H9 (cell line): ENCODE data around the gene LRRC34. TPM values are rescaled to one million over a fixed set of nuclear protein-coding genes. Genes with fewer than 3 reads are reported as not detected.

ENCODE experiments used
- DNase-seq: peaks from one replicate; pipeline ENCODE4 v3.0.0-alpha.2; 2017
- H2AFZ ChIP-seq: one replicate; pipeline ENCODE4 v1.6.1; 2013; ENCODE audit warnings: mild to moderate bottlenecking, low read length, control low read depth, moderate library complexity
- H2AK5ac ChIP-seq: 2 replicates; pipeline ENCODE4 v1.6.1; 2013; ENCODE audit warnings: low read length, control low read depth, mixed read lengths; ENCODE audit not compliant: insufficient read length
- H2BK120ac ChIP-seq: one replicate; pipeline ENCODE4 v1.6.1; 2013; ENCODE audit warnings: low read depth, mild to moderate bottlenecking, low read length, control low read depth, inconsistent platforms; ENCODE audit not compliant: poor library complexity, severe bottlenecking
- H2BK12ac ChIP-seq: 2 replicates; pipeline ENCODE4 v1.6.1; 2013; ENCODE audit warnings: low read length, control low read depth, mixed read lengths, low read depth; ENCODE audit not compliant: insufficient read length
- H2BK15ac ChIP-seq: 2 replicates; pipeline ENCODE4 v1.6.1; 2013; ENCODE audit warnings: low read depth, low read length, control low read depth
- H2BK20ac ChIP-seq: one replicate; pipeline ENCODE4 v1.6.1; 2013; ENCODE audit warnings: low read depth, mild to moderate bottlenecking, low read length, control low read depth, inconsistent platforms; ENCODE audit not compliant: poor library complexity, severe bottlenecking
- H2BK5ac ChIP-seq: 2 replicates; pipeline ENCODE4 v1.6.1; 2013; ENCODE audit warnings: low read length, control low read depth, mixed read lengths; ENCODE audit not compliant: insufficient read length
- H3K14ac ChIP-seq: 2 replicates; pipeline ENCODE4 v1.6.1; 2013; ENCODE audit warnings: low read length, control low read depth; ENCODE audit not compliant: insufficient read depth
- H3K18ac ChIP-seq: 2 replicates; pipeline ENCODE4 v1.6.1; 2013; ENCODE audit warnings: low read depth, mild to moderate bottlenecking, mixed read lengths, low read length, control low read depth; ENCODE audit not compliant: insufficient read length
- H3K23ac ChIP-seq: 2 replicates; pipeline ENCODE4 v1.6.1; 2013; ENCODE audit warnings: low read length, control low read depth, mixed read lengths, low read depth; ENCODE audit not compliant: insufficient read length
- H3K23me2 ChIP-seq: 2 replicates; pipeline ENCODE4 v1.6.1; 2013; ENCODE audit warnings: low read depth, mild to moderate bottlenecking, mixed read lengths, low read length, control low read depth; ENCODE audit not compliant: insufficient read length, poor library complexity, severe bottlenecking
- H3K27ac ChIP-seq: 2 replicates; pipeline ENCODE4 v1.5.1; 2013; ENCODE audit warnings: low read length, control low read depth, mixed read lengths, low read depth; ENCODE audit not compliant: insufficient read length
- H3K27me3 ChIP-seq: 2 replicates; pipeline ENCODE4 v1.6.1; 2013; ENCODE audit warnings: low read length, control low read depth, inconsistent platforms; ENCODE audit not compliant: insufficient read depth
- H3K4ac ChIP-seq: 2 replicates; pipeline ENCODE4 v1.6.1; 2013; ENCODE audit warnings: low read depth, mild to moderate bottlenecking, control low read depth, inconsistent platforms, low read length, moderate library complexity
- H3K4me1 ChIP-seq: 2 replicates; pipeline ENCODE4 v1.6.1; 2013; ENCODE audit warnings: low read length, control low read depth, inconsistent platforms; ENCODE audit not compliant: insufficient read depth
- H3K4me2 ChIP-seq: 2 replicates; pipeline ENCODE4 v1.6.1; 2013; ENCODE audit warnings: low read length, control low read depth, mixed read lengths; ENCODE audit not compliant: insufficient read length, insufficient read depth
- H3K56ac ChIP-seq: 2 replicates; pipeline ENCODE4 v1.6.1; 2013; ENCODE audit warnings: low read depth, mild to moderate bottlenecking, mixed read lengths, low read length, control low read depth; ENCODE audit not compliant: insufficient read length
- H3K79me1 ChIP-seq: 2 replicates; pipeline ENCODE4 v1.6.1; 2013; ENCODE audit warnings: low read depth, mild to moderate bottlenecking, moderate library complexity, low read length, control low read depth, inconsistent platforms; ENCODE audit not compliant: insufficient read depth, poor library complexity, severe bottlenecking
- H3K79me2 ChIP-seq: 2 replicates; pipeline ENCODE4 v1.6.1; 2013; ENCODE audit warnings: low read length, control low read depth, inconsistent platforms; ENCODE audit not compliant: insufficient read depth
- H3K9ac ChIP-seq: 2 replicates; pipeline ENCODE4 v1.6.1; 2013; ENCODE audit warnings: low read length, control low read depth, mixed read lengths; ENCODE audit not compliant: insufficient read length; ENCODE audit errors: extremely low read depth
- H3K9me3 ChIP-seq: one replicate; pipeline ENCODE4 v1.6.1; 2013; ENCODE audit warnings: low read depth, low read length, inconsistent platforms; ENCODE audit not compliant: control insufficient read depth
- H3T11ph ChIP-seq: one replicate; pipeline ENCODE4 v1.6.1; 2013; ENCODE audit warnings: mild to moderate bottlenecking, low read length, control low read depth, inconsistent platforms
- H4K20me1 ChIP-seq: one replicate; pipeline ENCODE4 v1.6.1; 2013; ENCODE audit not compliant: control insufficient read depth, insufficient read length, insufficient read depth
- H4K5ac ChIP-seq: 2 replicates; pipeline ENCODE4 v1.6.1; 2013; ENCODE audit warnings: low read depth, mild to moderate bottlenecking, mixed read lengths, low read length, control low read depth; ENCODE audit not compliant: insufficient read length
- H4K8ac ChIP-seq: replicated peaks from 2 replicates; pipeline ENCODE4 v1.6.1; 2013; ENCODE audit warnings: low read length, control low read depth, mixed read lengths, low read depth; ENCODE audit not compliant: insufficient read length
- H4K91ac ChIP-seq: 2 replicates; pipeline ENCODE4 v1.6.1; 2013; ENCODE audit warnings: low read depth, mild to moderate bottlenecking, moderate library complexity, mixed read lengths, low read length, control low read depth; ENCODE audit not compliant: insufficient read length
- H3K27ac Mint-ChIP-seq, 3 experiments: 2 replicates in 2 of 3; 3 replicates in 1 of 3; pipeline ENCODE4 v1.8.0; 2020 to 2021; ENCODE audit warnings: mixed read lengths in 3 of 3, mild to moderate bottlenecking in 1 of 3, moderate library complexity in 1 of 3
- H3K27me3 Mint-ChIP-seq: 2 replicates; pipeline ENCODE4 v1.8.0; 2021; ENCODE audit warnings: low read depth, mild to moderate bottlenecking, moderate library complexity, mixed read lengths
- H3K36me3 Mint-ChIP-seq, 3 experiments: 2 replicates in 2 of 3; 3 replicates in 1 of 3; pipeline ENCODE4 v1.8.0; 2020 to 2021; ENCODE audit warnings: low read depth in 3 of 3, mixed read lengths in 3 of 3; ENCODE audit not compliant: insufficient read depth in 1 of 3
- H3K4me1 Mint-ChIP-seq, 2 experiments: 2 replicates each; pipeline ENCODE4 v1.8.0; 2020; ENCODE audit warnings: mixed read lengths in 2 of 2
- H3K4me3 Mint-ChIP-seq, 2 experiments: 2 replicates in 1 of 2; 3 replicates in 1 of 2; pipeline ENCODE4 v1.8.0; 2020 to 2021; ENCODE audit warnings: mild to moderate bottlenecking in 2 of 2, mixed read lengths in 2 of 2, moderate library complexity in 1 of 2
- H3K9me3 Mint-ChIP-seq, 2 experiments: 2 replicates in 1 of 2; 3 replicates in 1 of 2; pipeline ENCODE4 v1.8.0; 2020; ENCODE audit warnings: mild to moderate bottlenecking in 2 of 2, mixed read lengths in 2 of 2, moderate library complexity in 1 of 2
- WGBS: extraction: QIAGEN DNeasy Blood & Tissue Kit; methylation state at CpG from one replicate; pipeline ENCODE4 v1.1.7; 2013; ENCODE audit warnings: missing lambda C conversion rate, low lambda C conversion rate, mixed read lengths; ENCODE audit not compliant: insufficient read length; ENCODE audit errors: extremely low coverage; 5-methylcytosine and 5-hydroxymethylcytosine counted together
- total RNA-seq: library from RNA; stranded (reverse); gene quantifications from 2 replicates; pipeline ENCODE4 v1.2.1, GENCODE V29; 2021
- TF ChIP-seq, protein P1 (sequence below): fragments of 200-600 bp; sonication (generic); conservative IDR thresholded peaks from 3 replicates; pipeline ENCODE4 v1.8.0; 2021; ENCODE audit warnings: antibody characterized with exemption, mild to moderate bottlenecking

Gene LRRC34
- total RNA-seq, 1 experiment from 2014 or later: 4.6 TPM

DNA sequence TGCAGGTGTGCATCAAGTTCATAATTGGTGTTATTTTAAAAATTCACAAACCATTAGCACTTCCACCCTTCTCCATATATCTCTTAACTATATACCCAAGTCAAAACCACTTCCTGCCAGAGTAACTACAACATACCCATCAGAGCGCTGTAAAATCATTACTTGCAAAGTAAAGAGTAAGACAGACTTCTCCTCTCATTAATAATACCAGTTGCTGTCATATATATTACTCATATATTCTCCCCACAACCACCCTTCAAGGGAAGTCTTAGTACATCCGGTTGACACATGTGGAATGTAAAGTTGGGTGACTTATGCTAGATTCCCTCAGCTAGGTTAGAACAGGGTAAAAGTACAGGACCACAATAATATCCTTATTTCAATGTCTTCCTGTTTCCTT lies 53.4 kb downstream of the LRRC34 start:
- Mint-ChIP-seq H3K27me3 (no peaks in the 10 kb centered on the region; the same call in 1 of the 2 replicates), H3K27ac (no peak overlapping the region), H3K4me1 (peaks cover 0 to 2% of the 10 kb centered on the region in 2 experiments; a peak in 1 of 4 replicates), H3K9me3 (peaks cover 10% of the 10 kb centered on the region in 2 experiments; a peak in 3 of 5 replicates), H3K36me3 (peaks cover 0 to 3% (median 2%) of the 10 kb centered on the region in 3 experiments; a peak in 3 of 7 replicates), H3K4me3 (no peak overlapping the region)
- Histone ChIP-seq H3K14ac (no peak overlapping the region), H2BK12ac (no peak overlapping the region), H3K9ac (no peak overlapping the region), H3K4ac (no peak overlapping the region), H2AK5ac (no peak overlapping the region), H3K18ac (no peak overlapping the region), H3K23me2 (peaks cover 2% of the 10 kb centered on the region), H2BK120ac (no peak overlapping the region), H4K20me1 (no peaks in the 10 kb centered on the region), H2BK5ac (no peak overlapping the region), H4K8ac (no peak overlapping the region), H3K4me2 (no peak overlapping the region), H2AFZ (no peak overlapping the region), H4K91ac (no peak overlapping the region), H3K4me1 (no peaks in the 10 kb centered on the region), H3K56ac (no peak overlapping the region), H2BK15ac (no peak overlapping the region), H3K27ac (no peak overlapping the region), H3K27me3 (no peaks in the 10 kb centered on the region), H4K5ac (no peak overlapping the region), H3K79me1 (no peaks in the 10 kb centered on the region), H3K9me3 (no peaks in the 10 kb centered on the region), H3T11ph (no peak overlapping the region), H3K79me2 (no peaks in the 10 kb centered on the region), H2BK20ac (no peak overlapping the region), H3K23ac (no peak overlapping the region)
- no peak for DNase-seq
- TF ChIP-seq, protein P1, sequence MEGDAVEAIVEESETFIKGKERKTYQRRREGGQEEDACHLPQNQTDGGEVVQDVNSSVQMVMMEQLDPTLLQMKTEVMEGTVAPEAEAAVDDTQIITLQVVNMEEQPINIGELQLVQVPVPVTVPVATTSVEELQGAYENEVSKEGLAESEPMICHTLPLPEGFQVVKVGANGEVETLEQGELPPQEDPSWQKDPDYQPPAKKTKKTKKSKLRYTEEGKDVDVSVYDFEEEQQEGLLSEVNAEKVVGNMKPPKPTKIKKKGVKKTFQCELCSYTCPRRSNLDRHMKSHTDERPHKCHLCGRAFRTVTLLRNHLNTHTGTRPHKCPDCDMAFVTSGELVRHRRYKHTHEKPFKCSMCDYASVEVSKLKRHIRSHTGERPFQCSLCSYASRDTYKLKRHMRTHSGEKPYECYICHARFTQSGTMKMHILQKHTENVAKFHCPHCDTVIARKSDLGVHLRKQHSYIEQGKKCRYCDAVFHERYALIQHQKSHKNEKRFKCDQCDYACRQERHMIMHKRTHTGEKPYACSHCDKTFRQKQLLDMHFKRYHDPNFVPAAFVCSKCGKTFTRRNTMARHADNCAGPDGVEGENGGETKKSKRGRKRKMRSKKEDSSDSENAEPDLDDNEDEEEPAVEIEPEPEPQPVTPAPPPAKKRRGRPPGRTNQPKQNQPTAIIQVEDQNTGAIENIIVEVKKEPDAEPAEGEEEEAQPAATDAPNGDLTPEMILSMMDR: no peak
- WGBS: no CpG with 5 or more reads among the region's 2 CpGs
